ENCODE measurements around the gene C2CD4D.

- no peak for TF ChIP-seq ZNF26 (tag by site-specific recombination; IDR thresholded peaks at IDR 0.05)
- no peak for TF ChIP-seq HOXA7 (CRISPR knock-in tag; IDR thresholded peaks at IDR 0.05; ENCODE audit: borderline replicate concordance)
- TF ChIP-seq ZNF580 (tag by site-specific recombination; IDR thresholded peaks at IDR 0.05) = no peak
- TF ChIP-seq REST (tag by site-specific recombination; IDR thresholded peaks at IDR 0.05) = no peak
- TF ChIP-seq ZNF830 (tag by site-specific recombination; IDR thresholded peaks at IDR 0.05; ENCODE audit: low read depth) = no peak
- TF ChIP-seq ZNF623 (tag by site-specific recombination; IDR thresholded peaks at IDR 0.05) = no peak
- no peak for TF ChIP-seq ZNF274 (IDR thresholded peaks at IDR 0.05; ENCODE audit: low read length)
- TF ChIP-seq ZNF274 (tag by site-specific recombination; IDR thresholded peaks at IDR 0.05; ENCODE audit: borderline replicate concordance) = no peak
- TF ChIP-seq ZNF670 (tag by site-specific recombination; IDR thresholded peaks at IDR 0.05; ENCODE audit: low read depth) = no peak
Measured at GRCh38 chr1:151858886-151859665, 19.5 kb upstream of the C2CD4D start.

Measured in HEK293 (cell line).